Kidney epithelial cell (primary cell): ENCODE measurements around the gene MEST. TPM values are rescaled to one million over a fixed set of nuclear protein-coding genes. Genes with fewer than 3 reads are reported as not detected.
"Not testable (repeated sequence)": the region's sequence is repeated elsewhere in the genome, so short reads cannot be mapped to it uniquely, and the experiment has no call there.

Source experiments
- DNase-seq: peaks from one replicate; pipeline ENCODE4 v3.0.0-alpha.2; 2010; ENCODE audit warnings: low read depth
- H3K27me3 ChIP-seq: 2 replicates; pipeline ENCODE4 v1.6.0; 2011; ENCODE audit warnings: low read length; ENCODE audit not compliant: control insufficient read depth, insufficient read depth
- H3K36me3 ChIP-seq: 2 replicates; pipeline ENCODE4 v1.5.1; 2011; ENCODE audit warnings: low read length; ENCODE audit not compliant: control insufficient read depth, insufficient read depth
- H3K4me3 ChIP-seq: 2 replicates; pipeline ENCODE4 v1.5.1; 2011; ENCODE audit warnings: low read depth, mild to moderate bottlenecking, control low read depth, low read length
- total RNA-seq: library from RNA; depleted of rRNA; stranded (reverse); fragments of >200 nt; gene quantifications from 2 replicates; pipeline ENCODE4 v1.2.3, GENCODE V29; 2015
- TF ChIP-seq, protein P1 (sequence below): IDR thresholded peaks from 2 replicates; pipeline ENCODE4 v1.5.1; 2011; ENCODE audit warnings: mild to moderate bottlenecking, moderate library complexity, low read length, control low read depth, inconsistent platforms; ENCODE audit not compliant: insufficient read depth, poor library complexity, severe bottlenecking

Gene MEST
- total RNA-seq, 1 donor from 2014 or later, result 15.2 TPM

DNA sequence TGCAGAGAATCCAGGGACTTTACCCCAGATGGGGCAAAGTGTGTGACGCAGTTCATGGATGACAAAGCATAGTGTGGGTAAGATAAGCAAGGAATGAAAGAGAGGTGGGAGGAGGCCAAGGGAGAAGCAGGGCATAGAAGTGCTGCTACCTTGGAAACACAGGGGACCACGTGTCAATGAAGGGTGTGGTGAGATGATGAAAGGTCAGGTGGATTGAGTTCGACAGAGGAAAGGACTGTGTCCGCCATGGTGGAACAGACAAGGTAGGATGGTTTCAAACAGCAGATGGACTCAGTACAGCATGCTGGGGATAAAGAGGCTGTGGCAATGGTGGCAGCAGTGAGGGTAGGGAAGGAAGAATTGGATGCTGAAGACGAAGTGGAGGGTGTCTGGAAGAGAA lies 32.7 kb downstream of the MEST start:
- Histone ChIP-seq H3K4me3 (no peak overlapping the region), H3K27me3 (no peaks in the 10 kb centered on the region), H3K36me3 (no peaks in the 10 kb centered on the region)
- DNase-seq, result no peak
- TF ChIP-seq, protein P1, sequence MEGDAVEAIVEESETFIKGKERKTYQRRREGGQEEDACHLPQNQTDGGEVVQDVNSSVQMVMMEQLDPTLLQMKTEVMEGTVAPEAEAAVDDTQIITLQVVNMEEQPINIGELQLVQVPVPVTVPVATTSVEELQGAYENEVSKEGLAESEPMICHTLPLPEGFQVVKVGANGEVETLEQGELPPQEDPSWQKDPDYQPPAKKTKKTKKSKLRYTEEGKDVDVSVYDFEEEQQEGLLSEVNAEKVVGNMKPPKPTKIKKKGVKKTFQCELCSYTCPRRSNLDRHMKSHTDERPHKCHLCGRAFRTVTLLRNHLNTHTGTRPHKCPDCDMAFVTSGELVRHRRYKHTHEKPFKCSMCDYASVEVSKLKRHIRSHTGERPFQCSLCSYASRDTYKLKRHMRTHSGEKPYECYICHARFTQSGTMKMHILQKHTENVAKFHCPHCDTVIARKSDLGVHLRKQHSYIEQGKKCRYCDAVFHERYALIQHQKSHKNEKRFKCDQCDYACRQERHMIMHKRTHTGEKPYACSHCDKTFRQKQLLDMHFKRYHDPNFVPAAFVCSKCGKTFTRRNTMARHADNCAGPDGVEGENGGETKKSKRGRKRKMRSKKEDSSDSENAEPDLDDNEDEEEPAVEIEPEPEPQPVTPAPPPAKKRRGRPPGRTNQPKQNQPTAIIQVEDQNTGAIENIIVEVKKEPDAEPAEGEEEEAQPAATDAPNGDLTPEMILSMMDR, result no peak

DNA sequence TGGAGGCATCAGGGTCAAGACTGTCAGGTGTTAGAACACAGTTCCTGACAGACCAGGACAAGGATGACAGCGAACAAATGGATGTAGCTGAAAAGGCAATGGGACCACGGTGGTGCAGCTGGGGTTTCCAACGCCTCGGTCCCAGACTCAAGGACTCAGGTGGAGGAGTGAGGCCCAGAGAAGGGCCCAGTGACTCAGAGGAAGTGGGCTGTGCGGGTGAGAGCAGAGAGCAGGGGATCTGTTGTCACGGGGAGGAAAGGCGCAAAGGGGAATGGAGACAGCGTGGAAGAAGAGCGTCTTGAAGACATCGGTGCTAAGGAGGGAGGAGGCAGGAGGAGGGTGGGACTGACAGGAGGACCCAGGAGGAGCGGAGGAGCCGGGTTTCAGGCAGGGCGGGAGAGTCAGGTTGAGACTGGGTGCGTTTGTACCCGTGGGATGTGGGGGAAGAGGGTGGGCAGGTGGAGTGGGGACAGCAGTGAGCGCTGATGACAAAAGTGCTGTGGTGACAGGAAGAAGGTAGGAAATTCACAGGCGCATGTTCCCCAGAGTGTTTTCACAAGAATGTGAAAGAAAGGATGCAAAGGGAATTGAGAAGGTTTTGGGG lies 36.0 kb downstream of the MEST start:
- not testable (repeated sequence) for H3K4me3 ChIP-seq, H3K27me3 ChIP-seq, DNase-seq, H3K36me3 ChIP-seq

DNA sequence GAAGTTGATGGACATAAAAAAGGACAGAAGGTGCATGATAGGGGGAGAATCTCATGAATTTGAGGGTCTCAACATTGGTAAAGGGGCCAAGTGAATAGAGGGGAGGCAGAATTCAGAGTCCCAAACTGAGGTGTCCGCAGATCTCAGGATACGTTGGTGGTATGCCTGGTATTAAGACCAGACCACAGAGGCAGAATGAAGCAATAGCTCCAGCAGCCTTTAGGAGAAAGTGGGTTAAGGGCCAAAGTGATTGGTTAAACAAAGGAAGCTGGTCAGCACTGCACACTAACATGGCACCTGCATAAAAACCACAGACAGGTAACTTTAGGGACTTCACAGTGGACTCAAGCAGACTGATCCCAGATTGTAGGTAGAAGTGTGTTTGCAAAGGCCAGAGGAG lies 37.5 kb downstream of the MEST start:
- H3K36me3 ChIP-seq, result no peaks in the 10 kb centered on the region
- no peaks in the 10 kb centered on the region for H3K27me3 ChIP-seq
- TF ChIP-seq, protein P1, result no peak
- H3K4me3 ChIP-seq, result no peak overlapping the region
- DNase-seq, result no peak

DNA sequence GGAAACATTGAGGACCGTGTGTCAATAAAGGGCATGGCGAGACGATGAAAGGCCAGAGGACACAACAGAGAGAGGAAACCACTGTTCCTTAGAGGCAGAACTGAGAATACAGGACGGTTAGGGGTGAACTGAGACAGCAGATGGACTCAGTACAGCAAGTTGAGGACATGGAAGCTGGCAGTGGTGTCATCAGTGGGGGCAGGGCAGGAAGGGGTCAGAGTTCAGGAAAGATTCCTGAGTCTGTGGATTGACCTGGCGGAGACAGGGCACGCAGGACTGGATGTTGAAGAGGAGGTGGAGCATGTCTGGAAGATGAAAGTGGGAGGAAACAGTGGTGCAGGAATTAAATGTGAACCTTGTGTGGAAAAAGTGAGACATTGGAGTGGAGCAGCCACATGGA lies 46.0 kb downstream of the MEST start:
- not testable (repeated sequence) for H3K27me3 ChIP-seq, H3K4me3 ChIP-seq, H3K36me3 ChIP-seq, DNase-seq

DNA sequence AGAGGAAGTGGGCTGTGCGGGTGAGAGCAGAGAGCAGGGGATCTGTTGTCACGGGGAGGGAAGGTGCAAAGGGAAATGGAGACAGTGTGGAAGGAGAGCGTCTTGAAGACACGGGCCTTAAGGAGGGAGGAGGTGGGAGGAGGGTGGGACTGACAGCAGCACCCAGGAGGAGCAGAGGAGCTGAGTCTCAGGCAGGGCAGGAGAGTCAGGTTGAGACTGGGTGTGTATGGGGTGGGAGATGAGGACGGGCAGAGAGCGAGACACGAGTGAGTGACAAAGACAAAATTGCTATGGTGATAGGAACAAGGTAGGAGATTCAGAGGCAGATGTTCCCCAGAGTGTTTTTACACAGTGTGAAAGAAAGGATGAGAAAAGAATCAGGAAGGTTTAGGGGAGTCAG lies 49.4 kb downstream of the MEST start:
- not testable (repeated sequence) for H3K4me3 ChIP-seq, H3K36me3 ChIP-seq, DNase-seq, H3K27me3 ChIP-seq

DNA sequence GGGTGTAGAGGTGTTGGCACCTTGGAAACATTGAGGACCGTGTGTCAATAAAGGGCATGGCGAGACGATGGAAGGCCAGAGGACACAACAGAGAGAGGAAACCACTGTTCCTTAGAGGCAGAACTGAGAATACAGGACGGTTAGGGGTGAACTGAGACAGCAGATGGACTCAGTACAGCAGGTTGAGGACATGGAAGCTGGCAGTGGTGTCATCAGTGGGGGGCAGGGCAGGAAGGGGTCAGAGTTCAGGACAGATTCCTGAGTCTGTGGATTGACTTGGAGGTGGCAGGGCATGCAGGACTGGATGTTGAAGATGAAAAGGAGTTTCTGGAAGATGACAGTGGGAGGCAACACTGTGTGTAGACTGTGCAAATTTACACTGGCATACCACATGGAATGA lies 50.4 kb downstream of the MEST start:
- H3K36me3 ChIP-seq, result not testable (repeated sequence)

DNA sequence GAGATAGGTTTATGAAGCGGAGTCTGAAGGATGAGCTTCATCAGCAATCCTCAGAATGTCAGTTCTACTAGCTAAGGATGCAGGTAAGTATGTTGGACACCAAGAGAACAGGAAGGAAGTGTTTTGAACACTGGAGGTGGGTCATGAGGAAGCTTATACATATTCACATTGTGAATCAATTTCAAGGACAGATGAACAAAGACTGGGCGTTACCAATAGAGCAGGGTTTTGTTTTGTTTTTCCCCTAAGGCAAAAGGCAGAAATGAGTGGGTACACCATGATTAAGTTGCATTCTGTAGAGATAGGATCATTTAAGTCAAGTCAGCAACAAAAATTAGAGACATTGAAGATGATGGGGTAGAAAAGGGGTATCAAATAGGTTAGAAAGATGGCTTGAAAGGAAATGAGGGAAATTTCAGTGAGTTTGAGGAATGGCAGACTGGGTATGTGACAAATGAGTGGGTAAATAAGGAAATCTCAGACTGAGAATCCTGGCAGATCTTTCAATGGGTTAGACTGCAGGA lies 51.7 kb downstream of the MEST start:
- Histone ChIP-seq H3K27me3 (no peaks in the 10 kb centered on the region), H3K36me3 (no peaks in the 10 kb centered on the region), H3K4me3 (no peak overlapping the region)
- DNase-seq, result no peak
- TF ChIP-seq, protein P1, result no peak

More for the DNA sequence above, 50.4 kb downstream of the MEST start:
- not testable (repeated sequence) for H3K27me3 ChIP-seq, H3K4me3 ChIP-seq, DNase-seq

DNA sequence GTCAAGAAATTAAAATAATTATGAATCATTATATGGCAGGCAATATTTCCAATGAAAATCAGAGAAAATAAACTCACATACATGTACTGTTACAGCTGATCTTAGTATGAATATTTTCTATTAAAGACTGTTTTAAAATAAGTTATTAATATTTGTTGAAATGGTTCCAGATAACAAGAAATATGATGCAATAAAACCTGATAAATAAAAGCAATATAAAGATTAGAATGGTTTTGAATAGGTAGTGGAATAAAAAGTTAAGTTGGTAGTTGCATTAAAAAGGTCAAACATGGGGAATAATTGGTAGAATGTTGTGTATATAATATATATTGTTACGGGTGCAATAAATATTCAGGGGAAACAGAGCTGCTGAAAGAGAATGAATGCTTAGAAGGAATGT lies 52.5 kb downstream of the MEST start:
- Histone ChIP-seq H3K36me3 (no peaks in the 10 kb centered on the region), H3K4me3 (no peak overlapping the region), H3K27me3 (no peaks in the 10 kb centered on the region)
- no peak for DNase-seq
- TF ChIP-seq, protein P1, result no peak
